HL-60 (cell line): Measurements from ENCODE around the gene TBX4.

Experiments
- CTCF ChIP-seq: IDR thresholded peaks from one replicate; pipeline ENCODE4 v1.5.1; 2011; ENCODE audit warnings: low read length, control low read depth, inconsistent platforms; ENCODE audit not compliant: insufficient read depth
- SPI1 ChIP-seq: IDR thresholded peaks from 2 replicates; pipeline ENCODE4 v1.6.1; 2012; ENCODE audit warnings: low read depth, mild to moderate bottlenecking, borderline replicate concordance
- TF ChIP-seq, protein P1 (sequence below): IDR thresholded peaks from 2 replicates; pipeline ENCODE4 v1.6.1; 2012; ENCODE audit warnings: low read depth; ENCODE audit not compliant: insufficient replicate concordance

- TF ChIP-seq CTCF (no peak), SPI1 (no peak)
- TF ChIP-seq, protein P1, sequence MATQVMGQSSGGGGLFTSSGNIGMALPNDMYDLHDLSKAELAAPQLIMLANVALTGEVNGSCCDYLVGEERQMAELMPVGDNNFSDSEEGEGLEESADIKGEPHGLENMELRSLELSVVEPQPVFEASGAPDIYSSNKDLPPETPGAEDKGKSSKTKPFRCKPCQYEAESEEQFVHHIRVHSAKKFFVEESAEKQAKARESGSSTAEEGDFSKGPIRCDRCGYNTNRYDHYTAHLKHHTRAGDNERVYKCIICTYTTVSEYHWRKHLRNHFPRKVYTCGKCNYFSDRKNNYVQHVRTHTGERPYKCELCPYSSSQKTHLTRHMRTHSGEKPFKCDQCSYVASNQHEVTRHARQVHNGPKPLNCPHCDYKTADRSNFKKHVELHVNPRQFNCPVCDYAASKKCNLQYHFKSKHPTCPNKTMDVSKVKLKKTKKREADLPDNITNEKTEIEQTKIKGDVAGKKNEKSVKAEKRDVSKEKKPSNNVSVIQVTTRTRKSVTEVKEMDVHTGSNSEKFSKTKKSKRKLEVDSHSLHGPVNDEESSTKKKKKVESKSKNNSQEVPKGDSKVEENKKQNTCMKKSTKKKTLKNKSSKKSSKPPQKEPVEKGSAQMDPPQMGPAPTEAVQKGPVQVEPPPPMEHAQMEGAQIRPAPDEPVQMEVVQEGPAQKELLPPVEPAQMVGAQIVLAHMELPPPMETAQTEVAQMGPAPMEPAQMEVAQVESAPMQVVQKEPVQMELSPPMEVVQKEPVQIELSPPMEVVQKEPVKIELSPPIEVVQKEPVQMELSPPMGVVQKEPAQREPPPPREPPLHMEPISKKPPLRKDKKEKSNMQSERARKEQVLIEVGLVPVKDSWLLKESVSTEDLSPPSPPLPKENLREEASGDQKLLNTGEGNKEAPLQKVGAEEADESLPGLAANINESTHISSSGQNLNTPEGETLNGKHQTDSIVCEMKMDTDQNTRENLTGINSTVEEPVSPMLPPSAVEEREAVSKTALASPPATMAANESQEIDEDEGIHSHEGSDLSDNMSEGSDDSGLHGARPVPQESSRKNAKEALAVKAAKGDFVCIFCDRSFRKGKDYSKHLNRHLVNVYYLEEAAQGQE: no peak
Observed at GRCh38 chr17:61519139-61519538, 66.9 kb downstream of the TBX4 start.
